WTC11 (cell line): ENCODE measurements around the gene TAS2R46. TPM values are rescaled to one million over a fixed set of nuclear protein-coding genes. Genes with fewer than 3 reads are reported as not detected.

ENCODE experiments used
- ATAC-seq: fragments of 200-7000 bp; cut with Tn5 transposase; 2 replicates; pipeline ENCODE4 v1.10.0; 2021; ENCODE audit warnings: mild to moderate bottlenecking, moderate library complexity
- CTCF ChIA-PET: fragments of 300-600 bp; sonication (Branson Sonifier 250); formaldehyde crosslinking; loops from one replicate; lab custom pipeline; 2021; ENCODE audit warnings: antibody characterized with exemption; lab: Charles Lee
- POLR2A ChIA-PET: fragments of 350-600 bp; sonication (Branson Sonifier 250); formaldehyde crosslinking; loops from one replicate; lab custom pipeline; 2021; ENCODE audit warnings: antibody characterized with exemption; lab: Charles Lee
- DNase-seq: peaks from one replicate; pipeline ENCODE4 v3.0.0; 2021; ENCODE audit warnings: low spot score
- H3K27ac Mint-ChIP-seq: 2 replicates; pipeline ENCODE4 v1.8.0; 2021; ENCODE audit warnings: mixed read lengths
- H3K27me3 Mint-ChIP-seq: 2 replicates; pipeline ENCODE4 v1.8.0; 2021; ENCODE audit warnings: low read depth, mild to moderate bottlenecking, moderate library complexity, mixed read lengths
- H3K36me3 Mint-ChIP-seq: 2 replicates; pipeline ENCODE4 v1.8.0; 2021; ENCODE audit warnings: mixed read lengths
- H3K4me1 Mint-ChIP-seq: 2 replicates; pipeline ENCODE4 v1.8.0; 2022; ENCODE audit warnings: mixed read lengths
- H3K4me3 Mint-ChIP-seq: 2 replicates; pipeline ENCODE4 v1.8.0; 2021; ENCODE audit warnings: mild to moderate bottlenecking, moderate library complexity, mixed read lengths
- H3K9me3 Mint-ChIP-seq: 2 replicates; pipeline ENCODE4 v1.8.0; 2021; ENCODE audit warnings: mixed read lengths
- ELF4 ChIP-seq: sonication (generic); formaldehyde crosslinking; IDR thresholded peaks from 2 replicates; pipeline ENCODE4 v1.8.1; 2022; ENCODE audit warnings: low read depth, mild to moderate bottlenecking, moderate library complexity, missing genetic modification reagents
- ERG ChIP-seq: fragments of 250-450 bp; sonication (Bioruptor Pico); IDR thresholded peaks from 2 replicates; pipeline ENCODE4 v1.8.0; 2021; ENCODE audit warnings: mild to moderate bottlenecking
- GRHL2 ChIP-seq: fragments of 250-450 bp; sonication (Bioruptor Pico); IDR thresholded peaks from 2 replicates; pipeline ENCODE4 v1.8.0; 2022; ENCODE audit warnings: mild to moderate bottlenecking, moderate library complexity; ENCODE audit not compliant: insufficient replicate concordance, severe bottlenecking
- HMGA2 ChIP-seq: fragments of 250-450 bp; sonication (Bioruptor Pico); IDR thresholded peaks from 2 replicates; pipeline ENCODE4 v1.4.0; 2021; ENCODE audit warnings: mild to moderate bottlenecking, moderate library complexity
- JUN ChIP-seq: sonication (generic); formaldehyde crosslinking; IDR thresholded peaks from 2 replicates; pipeline ENCODE4 v1.8.0; 2023; ENCODE audit warnings: mild to moderate bottlenecking, missing genetic modification reagents
- NFE2L1 ChIP-seq: sonication (generic); formaldehyde crosslinking; IDR thresholded peaks from 2 replicates; pipeline ENCODE4 v1.8.1; 2023; ENCODE audit warnings: missing genetic modification reagents
- NFYB ChIP-seq: sonication (generic); formaldehyde crosslinking; conservative IDR thresholded peaks from 2 replicates; pipeline ENCODE4 v1.8.0; 2022; ENCODE audit warnings: low read depth, missing genetic modification reagents
- NR3C1 ChIP-seq: sonication (generic); formaldehyde crosslinking; conservative IDR thresholded peaks from 2 replicates; pipeline ENCODE4 v1.8.1; 2023; ENCODE audit warnings: low read depth, mild to moderate bottlenecking, missing genetic modification reagents
- PRDM15 ChIP-seq: sonication (generic); formaldehyde crosslinking; IDR thresholded peaks from 2 replicates; pipeline ENCODE4 v1.8.0; 2022; ENCODE audit warnings: missing genetic modification reagents
- PREB ChIP-seq: sonication (generic); formaldehyde crosslinking; IDR thresholded peaks from 2 replicates; pipeline ENCODE4 v1.8.1; 2022; ENCODE audit warnings: mild to moderate bottlenecking, missing genetic modification reagents, moderate library complexity, borderline replicate concordance
- RELA ChIP-seq: sonication (generic); formaldehyde crosslinking; IDR thresholded peaks from 2 replicates; pipeline ENCODE4 v1.8.1; 2022; ENCODE audit warnings: missing genetic modification reagents, mild to moderate bottlenecking, borderline replicate concordance
- SMAD3 ChIP-seq: sonication (generic); formaldehyde crosslinking; IDR thresholded peaks from 2 replicates; pipeline ENCODE4 v1.8.0; 2022; ENCODE audit warnings: missing genetic modification reagents, mild to moderate bottlenecking, borderline replicate concordance
- ZNF121 ChIP-seq: sonication (generic); formaldehyde crosslinking; IDR thresholded peaks from 2 replicates; pipeline ENCODE4 v1.8.0; 2023; ENCODE audit warnings: missing genetic modification reagents
- ZNF138 ChIP-seq: sonication (generic); formaldehyde crosslinking; conservative IDR thresholded peaks from 2 replicates; pipeline ENCODE4 v1.8.1; 2022; ENCODE audit warnings: mild to moderate bottlenecking, moderate library complexity, missing genetic modification reagents
- ZNF219 ChIP-seq: sonication (generic); formaldehyde crosslinking; IDR thresholded peaks from 2 replicates; pipeline ENCODE4 v1.8.0; 2023; ENCODE audit warnings: missing genetic modification reagents, mild to moderate bottlenecking, borderline replicate concordance
- ZNF416 ChIP-seq: fragments of 250-450 bp; sonication (Bioruptor Pico); IDR thresholded peaks from 2 replicates; pipeline ENCODE4 v1.9.0; 2021; ENCODE audit warnings: mild to moderate bottlenecking, inconsistent platforms
- total RNA-seq: library from RNA; stranded (reverse); gene quantifications from 3 replicates; pipeline ENCODE4 v1.2.3, GENCODE V29; 2021
- TF ChIP-seq, protein P1 (sequence below): fragments of 250-450 bp; sonication (Bioruptor Pico); IDR thresholded peaks from 2 replicates; pipeline ENCODE4 v1.9.0; 2021; ENCODE audit warnings: mild to moderate bottlenecking
- TF ChIP-seq, protein P2 (sequence below): sonication (generic); formaldehyde crosslinking; IDR thresholded peaks from 2 replicates; pipeline ENCODE4 v1.8.0; 2023; ENCODE audit warnings: missing genetic modification reagents
- TF ChIP-seq, protein P3 (sequence below): sonication (generic); formaldehyde crosslinking; IDR thresholded peaks from 2 replicates; pipeline ENCODE4 v1.8.1; 2022; ENCODE audit warnings: low read depth, mild to moderate bottlenecking, moderate library complexity, missing genetic modification reagents, borderline replicate concordance

The TAS2R46 gene
- total RNA-seq, 1 experiment from 2014 or later: 0.44 TPM

DNA sequence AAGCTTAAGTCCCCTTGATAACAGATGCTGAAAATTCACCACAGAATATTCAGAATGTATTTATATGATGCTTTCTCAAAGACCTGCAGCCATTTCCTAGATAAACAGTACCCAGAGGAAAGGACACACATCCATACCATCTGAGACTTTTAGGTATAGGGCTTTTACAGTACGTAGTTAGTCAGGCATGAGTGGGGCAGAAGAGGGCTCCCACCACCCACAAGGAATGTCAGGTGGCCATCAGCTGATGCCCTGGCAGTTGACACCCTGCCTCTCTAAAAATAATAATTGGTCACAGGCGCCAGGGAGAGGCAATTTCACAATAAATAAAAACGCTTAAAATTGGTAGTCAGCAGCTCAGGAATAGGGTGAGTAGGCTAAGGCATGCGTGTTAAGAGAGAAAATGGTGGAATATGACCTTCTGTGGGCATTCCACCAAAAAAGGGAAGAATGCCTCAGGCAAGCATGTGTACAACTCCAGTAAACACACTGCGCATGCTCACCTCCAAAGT lies 7.8 kb upstream of the TAS2R46 start (continued):
- no peak for TF ChIP-seq ERG (CRISPR knock-in tag)
- TF ChIP-seq RELA (CRISPR knock-in tag): no peak

DNA sequence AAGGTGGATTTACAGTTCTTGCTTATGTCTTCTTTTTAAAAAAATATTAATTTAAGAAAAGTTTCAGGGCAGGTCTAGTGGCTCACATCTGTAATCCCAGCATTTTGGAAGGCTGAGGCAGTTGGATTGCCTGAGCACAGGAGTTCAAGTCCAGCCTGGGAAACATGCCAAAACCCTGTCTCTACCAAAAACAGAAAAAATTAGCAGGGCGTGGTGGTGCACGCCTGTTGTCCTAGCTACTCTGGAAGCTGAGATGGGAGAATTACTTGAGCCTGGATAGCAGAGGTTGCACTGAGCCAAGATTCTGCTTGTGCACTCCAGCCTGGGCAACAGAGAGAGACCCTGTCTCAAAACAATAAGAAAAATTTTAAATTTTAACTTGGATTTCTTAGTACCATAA lies 5.4 kb upstream of the TAS2R46 start:
- POLR2A ChIA-PET: no interaction called here
- TF ChIP-seq ZNF219 (CRISPR knock-in tag) (no peak), ZNF138 (no peak), HMGA2 (CRISPR knock-in tag) (no peak), JUN (CRISPR knock-in tag) (no peak), ELF4 (CRISPR knock-in tag) (no peak), NFYB (CRISPR knock-in tag) (no peak), PREB (CRISPR knock-in tag) (no peak), PRDM15 (CRISPR knock-in tag) (no peak), SMAD3 (CRISPR knock-in tag) (no peak), ZNF416 (CRISPR knock-in tag) (no peak), ERG (CRISPR knock-in tag) (no peak), ZNF121 (CRISPR knock-in tag) (no peak), NR3C1 (CRISPR knock-in tag) (no peak), GRHL2 (CRISPR knock-in tag) (no peak), NFE2L1 (CRISPR knock-in tag) (no peak)
- TF ChIP-seq, protein P1, sequence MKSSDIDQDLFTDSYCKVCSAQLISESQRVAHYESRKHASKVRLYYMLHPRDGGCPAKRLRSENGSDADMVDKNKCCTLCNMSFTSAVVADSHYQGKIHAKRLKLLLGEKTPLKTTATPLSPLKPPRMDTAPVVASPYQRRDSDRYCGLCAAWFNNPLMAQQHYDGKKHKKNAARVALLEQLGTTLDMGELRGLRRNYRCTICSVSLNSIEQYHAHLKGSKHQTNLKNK (CRISPR knock-in tag): no peak
- TF ChIP-seq, protein P2, sequence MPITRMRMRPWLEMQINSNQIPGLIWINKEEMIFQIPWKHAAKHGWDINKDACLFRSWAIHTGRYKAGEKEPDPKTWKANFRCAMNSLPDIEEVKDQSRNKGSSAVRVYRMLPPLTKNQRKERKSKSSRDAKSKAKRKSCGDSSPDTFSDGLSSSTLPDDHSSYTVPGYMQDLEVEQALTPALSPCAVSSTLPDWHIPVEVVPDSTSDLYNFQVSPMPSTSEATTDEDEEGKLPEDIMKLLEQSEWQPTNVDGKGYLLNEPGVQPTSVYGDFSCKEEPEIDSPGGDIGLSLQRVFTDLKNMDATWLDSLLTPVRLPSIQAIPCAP (CRISPR knock-in tag): no peak
- TF ChIP-seq, protein P3, sequence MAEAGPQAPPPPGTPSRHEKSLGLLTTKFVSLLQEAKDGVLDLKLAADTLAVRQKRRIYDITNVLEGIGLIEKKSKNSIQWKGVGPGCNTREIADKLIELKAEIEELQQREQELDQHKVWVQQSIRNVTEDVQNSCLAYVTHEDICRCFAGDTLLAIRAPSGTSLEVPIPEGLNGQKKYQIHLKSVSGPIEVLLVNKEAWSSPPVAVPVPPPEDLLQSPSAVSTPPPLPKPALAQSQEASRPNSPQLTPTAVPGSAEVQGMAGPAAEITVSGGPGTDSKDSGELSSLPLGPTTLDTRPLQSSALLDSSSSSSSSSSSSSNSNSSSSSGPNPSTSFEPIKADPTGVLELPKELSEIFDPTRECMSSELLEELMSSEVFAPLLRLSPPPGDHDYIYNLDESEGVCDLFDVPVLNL (CRISPR knock-in tag): no peak
- DNase-seq: no peak
- Mint-ChIP-seq H3K36me3 (no peaks in the 10 kb centered on the region), H3K27me3 (peaks cover 14% of the 10 kb centered on the region), H3K27ac (no peak overlapping the region), H3K4me1 (peaks cover 17% of the 10 kb centered on the region), H3K4me3 (no peak overlapping the region), H3K9me3 (0 out of 2 replicates have a peak, but pooled peaks cover 5% of the 10 kb centered on the region)
- no peak for ATAC-seq
- CTCF ChIA-PET: no interaction called here
